SK-N-SH treated with all-trans-retinoic acid at 6 μM for 48 hours (cell line): Measurements from ENCODE around the gene ATRIP.

Source experiments
- ATAC-seq: fragments of 200-7000 bp; cut with Tn5 transposase; 3 replicates; pipeline ENCODE4 v1.9.1; 2020; ENCODE audit warnings: mild to moderate bottlenecking, moderate library complexity
- ESRRG ChIP-seq: fragments of 250-450 bp; sonication (Bioruptor Pico); IDR thresholded peaks from 2 replicates; pipeline ENCODE4 v1.6.1; 2021; ENCODE audit warnings: mild to moderate bottlenecking
- ISL1 ChIP-seq: fragments of 250-450 bp; sonication (Bioruptor Pico); IDR thresholded peaks from 2 replicates; pipeline ENCODE4 v2.1.2; 2022; ENCODE audit warnings: mild to moderate bottlenecking, moderate library complexity
- OSR1 ChIP-seq: fragments of 250-450 bp; sonication (Bioruptor Pico); IDR thresholded peaks from 2 replicates; pipeline ENCODE4 v1.8.0; 2022; ENCODE audit warnings: moderate library complexity, mild to moderate bottlenecking, inconsistent platforms
- PATZ1 ChIP-seq: fragments of 250-450 bp; sonication (Bioruptor Pico); IDR thresholded peaks from 2 replicates; pipeline ENCODE4 v1.8.0; 2020; ENCODE audit warnings: mild to moderate bottlenecking, moderate library complexity, borderline replicate concordance
- PPARA ChIP-seq: fragments of 250-450 bp; sonication (Bioruptor Pico); IDR thresholded peaks from 2 replicates; pipeline ENCODE4 v1.5.0; 2020; ENCODE audit warnings: mild to moderate bottlenecking, borderline replicate concordance
- TOX ChIP-seq: fragments of 250-450 bp; sonication (Bioruptor Pico); IDR thresholded peaks from 2 replicates; pipeline ENCODE4 v1.8.0; 2021; ENCODE audit warnings: mild to moderate bottlenecking, moderate library complexity, borderline replicate concordance
- ZC3H10 ChIP-seq: fragments of 250-450 bp; sonication (Bioruptor Pico); IDR thresholded peaks from 2 replicates; pipeline ENCODE4 v1.5.1; 2021; ENCODE audit warnings: mild to moderate bottlenecking, moderate library complexity
- ZFP3 ChIP-seq: fragments of 250-450 bp; sonication (Bioruptor Pico); IDR thresholded peaks from 2 replicates; pipeline ENCODE4 v1.5.0; 2020; ENCODE audit warnings: mild to moderate bottlenecking, moderate library complexity
- ZNF565 ChIP-seq: fragments of 450-650 bp; formaldehyde crosslinking; conservative IDR thresholded peaks from 2 replicates; pipeline ENCODE4 v1.5.0; 2020; ENCODE audit warnings: low read depth, mild to moderate bottlenecking, moderate library complexity
- TF ChIP-seq, protein P1 (sequence below): fragments of 250-450 bp; sonication (Bioruptor Pico); IDR thresholded peaks from 2 replicates; pipeline ENCODE4 v1.8.0; 2021; ENCODE audit warnings: low read depth, mild to moderate bottlenecking, moderate library complexity, borderline replicate concordance
- TF ChIP-seq, protein P2 (sequence below): fragments of 250-450 bp; sonication (Bioruptor Pico); IDR thresholded peaks from 2 replicates; pipeline ENCODE4 v1.5.0; 2020; ENCODE audit warnings: mild to moderate bottlenecking, moderate library complexity
- TF ChIP-seq, protein P3 (sequence below): fragments of 250-450 bp; sonication (Bioruptor Pico); IDR thresholded peaks from 2 replicates; pipeline ENCODE4 v1.5.1; 2021; ENCODE audit warnings: mild to moderate bottlenecking, moderate library complexity
- TF ChIP-seq, protein P4 (sequence below): fragments of 250-450 bp; sonication (Bioruptor Pico); IDR thresholded peaks from 2 replicates; pipeline ENCODE4 v1.5.1; 2020; ENCODE audit warnings: low read depth, mild to moderate bottlenecking, moderate library complexity

ATRIP gene

DNA sequence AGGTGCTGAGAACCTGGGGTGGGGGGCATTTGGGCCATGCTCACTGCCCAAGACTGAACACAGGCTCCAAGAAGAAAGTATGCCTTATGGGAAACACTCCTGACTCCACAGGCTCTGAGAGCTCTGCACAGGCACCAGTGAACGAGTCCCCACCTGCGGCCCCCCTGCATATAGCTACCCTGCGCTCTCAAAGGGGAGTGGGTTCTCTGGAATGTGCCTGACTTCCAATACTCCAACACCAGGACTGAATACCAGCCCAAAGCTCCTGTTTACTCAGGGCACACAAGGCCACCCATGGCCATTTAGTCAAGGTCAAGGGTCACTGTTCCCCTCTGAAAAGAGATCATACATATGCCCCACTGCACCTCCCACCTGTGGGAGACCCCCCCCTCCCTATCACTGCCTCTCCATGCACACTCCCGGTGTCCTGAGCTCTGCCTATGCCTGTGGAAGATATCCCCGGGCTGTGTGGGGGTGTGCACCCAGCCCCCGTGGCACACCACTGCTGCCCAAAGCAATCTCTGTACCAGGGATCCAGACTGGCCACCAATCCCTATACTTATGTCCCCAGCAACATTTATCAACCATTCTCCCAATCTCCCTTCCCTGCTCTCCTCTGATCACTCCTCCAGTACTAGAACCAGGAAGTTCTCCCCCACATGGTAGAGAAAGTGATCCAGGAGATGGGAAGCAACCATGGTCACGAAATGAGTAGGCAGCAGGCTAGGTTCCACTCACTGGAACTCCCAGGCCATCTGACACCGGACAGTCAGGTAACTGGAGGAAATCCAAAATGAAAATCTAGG, 15.1 kb upstream of the ATRIP start:
- TF ChIP-seq ZNF565 (no peak), PATZ1 (CRISPR knock-in tag) (no peak), OSR1 (CRISPR knock-in tag) (no peak), ZC3H10 (CRISPR knock-in tag) (no peak), ISL1 (CRISPR knock-in tag) (no peak), TOX (CRISPR knock-in tag) (no peak), PPARA (no peak), ESRRG (no peak)
- no peak for ATAC-seq

DNA sequence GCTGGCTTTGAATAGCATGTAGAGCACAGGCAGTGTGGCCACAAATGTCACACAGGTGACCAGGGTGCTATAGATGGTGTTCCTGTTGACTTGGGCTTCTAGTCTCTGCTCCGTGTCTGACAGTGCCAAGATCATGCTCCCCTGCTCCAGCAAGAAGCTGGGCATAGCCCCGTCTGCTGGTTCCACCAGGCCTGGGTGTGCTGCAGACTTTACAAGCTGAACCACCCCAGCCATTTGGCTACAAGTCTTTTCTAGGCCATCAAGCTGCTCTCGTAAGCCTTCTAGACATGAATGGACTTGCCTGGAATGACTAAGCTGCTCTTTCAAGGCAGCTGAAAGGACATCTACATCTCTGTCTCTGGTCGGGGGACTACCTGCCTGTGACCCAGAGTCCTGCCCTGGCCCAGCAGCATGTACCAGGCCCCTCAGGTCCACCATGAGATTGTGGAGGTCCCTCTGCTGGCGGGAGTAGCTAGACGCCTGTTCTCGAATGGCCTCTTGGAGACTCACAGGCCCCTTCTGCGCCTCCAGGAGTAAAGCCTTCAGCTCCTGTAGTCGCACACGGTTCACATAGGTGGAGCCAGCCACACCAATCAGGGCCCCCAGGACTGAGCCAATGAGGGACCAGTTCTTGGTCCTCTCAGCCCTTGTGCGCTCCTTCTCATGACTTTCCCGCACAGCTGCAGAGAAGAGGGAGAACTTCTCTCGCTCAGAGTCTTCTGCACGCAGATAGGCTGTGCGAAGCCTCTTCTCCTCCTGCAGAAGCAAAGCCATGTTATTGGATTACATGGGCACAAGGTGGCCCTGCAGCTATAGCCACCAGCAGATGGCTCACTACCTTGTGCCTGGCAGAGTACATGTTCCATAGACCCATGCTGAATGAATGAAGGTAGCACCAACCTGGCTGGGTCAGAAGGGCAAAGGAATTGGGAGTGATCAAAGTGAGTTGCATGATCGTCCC, 13.8 kb upstream of the ATRIP start:
- TF ChIP-seq, protein P1, sequence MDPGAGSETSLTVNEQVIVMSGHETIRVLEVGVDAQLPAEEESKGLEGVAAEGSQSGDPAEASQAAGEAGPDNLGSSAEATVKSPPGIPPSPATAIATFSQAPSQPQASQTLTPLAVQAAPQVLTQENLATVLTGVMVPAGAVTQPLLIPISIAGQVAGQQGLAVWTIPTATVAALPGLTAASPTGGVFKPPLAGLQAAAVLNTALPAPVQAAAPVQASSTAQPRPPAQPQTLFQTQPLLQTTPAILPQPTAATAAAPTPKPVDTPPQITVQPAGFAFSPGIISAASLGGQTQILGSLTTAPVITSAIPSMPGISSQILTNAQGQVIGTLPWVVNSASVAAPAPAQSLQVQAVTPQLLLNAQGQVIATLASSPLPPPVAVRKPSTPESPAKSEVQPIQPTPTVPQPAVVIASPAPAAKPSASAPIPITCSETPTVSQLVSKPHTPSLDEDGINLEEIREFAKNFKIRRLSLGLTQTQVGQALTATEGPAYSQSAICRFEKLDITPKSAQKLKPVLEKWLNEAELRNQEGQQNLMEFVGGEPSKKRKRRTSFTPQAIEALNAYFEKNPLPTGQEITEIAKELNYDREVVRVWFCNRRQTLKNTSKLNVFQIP (CRISPR knock-in tag) = no peak
- TF ChIP-seq, protein P2, sequence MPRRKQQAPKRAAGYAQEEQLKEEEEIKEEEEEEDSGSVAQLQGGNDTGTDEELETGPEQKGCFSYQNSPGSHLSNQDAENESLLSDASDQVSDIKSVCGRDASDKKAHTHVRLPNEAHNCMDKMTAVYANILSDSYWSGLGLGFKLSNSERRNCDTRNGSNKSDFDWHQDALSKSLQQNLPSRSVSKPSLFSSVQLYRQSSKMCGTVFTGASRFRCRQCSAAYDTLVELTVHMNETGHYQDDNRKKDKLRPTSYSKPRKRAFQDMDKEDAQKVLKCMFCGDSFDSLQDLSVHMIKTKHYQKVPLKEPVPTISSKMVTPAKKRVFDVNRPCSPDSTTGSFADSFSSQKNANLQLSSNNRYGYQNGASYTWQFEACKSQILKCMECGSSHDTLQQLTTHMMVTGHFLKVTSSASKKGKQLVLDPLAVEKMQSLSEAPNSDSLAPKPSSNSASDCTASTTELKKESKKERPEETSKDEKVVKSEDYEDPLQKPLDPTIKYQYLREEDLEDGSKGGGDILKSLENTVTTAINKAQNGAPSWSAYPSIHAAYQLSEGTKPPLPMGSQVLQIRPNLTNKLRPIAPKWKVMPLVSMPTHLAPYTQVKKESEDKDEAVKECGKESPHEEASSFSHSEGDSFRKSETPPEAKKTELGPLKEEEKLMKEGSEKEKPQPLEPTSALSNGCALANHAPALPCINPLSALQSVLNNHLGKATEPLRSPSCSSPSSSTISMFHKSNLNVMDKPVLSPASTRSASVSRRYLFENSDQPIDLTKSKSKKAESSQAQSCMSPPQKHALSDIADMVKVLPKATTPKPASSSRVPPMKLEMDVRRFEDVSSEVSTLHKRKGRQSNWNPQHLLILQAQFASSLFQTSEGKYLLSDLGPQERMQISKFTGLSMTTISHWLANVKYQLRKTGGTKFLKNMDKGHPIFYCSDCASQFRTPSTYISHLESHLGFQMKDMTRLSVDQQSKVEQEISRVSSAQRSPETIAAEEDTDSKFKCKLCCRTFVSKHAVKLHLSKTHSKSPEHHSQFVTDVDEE (CRISPR knock-in tag) = no peak
- no peak for TF ChIP-seq PPARA
- TF ChIP-seq, protein P3, sequence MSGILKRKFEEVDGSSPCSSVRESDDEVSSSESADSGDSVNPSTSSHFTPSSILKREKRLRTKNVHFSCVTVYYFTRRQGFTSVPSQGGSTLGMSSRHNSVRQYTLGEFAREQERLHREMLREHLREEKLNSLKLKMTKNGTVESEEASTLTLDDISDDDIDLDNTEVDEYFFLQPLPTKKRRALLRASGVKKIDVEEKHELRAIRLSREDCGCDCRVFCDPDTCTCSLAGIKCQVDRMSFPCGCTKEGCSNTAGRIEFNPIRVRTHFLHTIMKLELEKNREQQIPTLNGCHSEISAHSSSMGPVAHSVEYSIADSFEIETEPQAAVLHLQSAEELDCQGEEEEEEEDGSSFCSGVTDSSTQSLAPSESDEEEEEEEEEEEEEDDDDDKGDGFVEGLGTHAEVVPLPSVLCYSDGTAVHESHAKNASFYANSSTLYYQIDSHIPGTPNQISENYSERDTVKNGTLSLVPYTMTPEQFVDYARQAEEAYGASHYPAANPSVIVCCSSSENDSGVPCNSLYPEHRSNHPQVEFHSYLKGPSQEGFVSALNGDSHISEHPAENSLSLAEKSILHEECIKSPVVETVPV (CRISPR knock-in tag) = no peak
- no peak for TF ChIP-seq OSR1 (CRISPR knock-in tag)
- TF ChIP-seq, protein P4, sequence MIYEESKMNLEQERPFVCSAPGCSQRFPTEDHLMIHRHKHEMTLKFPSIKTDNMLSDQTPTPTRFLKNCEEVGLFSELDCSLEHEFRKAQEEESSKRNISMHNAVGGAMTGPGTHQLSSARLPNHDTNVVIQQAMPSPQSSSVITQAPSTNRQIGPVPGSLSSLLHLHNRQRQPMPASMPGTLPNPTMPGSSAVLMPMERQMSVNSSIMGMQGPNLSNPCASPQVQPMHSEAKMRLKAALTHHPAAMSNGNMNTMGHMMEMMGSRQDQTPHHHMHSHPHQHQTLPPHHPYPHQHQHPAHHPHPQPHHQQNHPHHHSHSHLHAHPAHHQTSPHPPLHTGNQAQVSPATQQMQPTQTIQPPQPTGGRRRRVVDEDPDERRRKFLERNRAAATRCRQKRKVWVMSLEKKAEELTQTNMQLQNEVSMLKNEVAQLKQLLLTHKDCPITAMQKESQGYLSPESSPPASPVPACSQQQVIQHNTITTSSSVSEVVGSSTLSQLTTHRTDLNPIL (CRISPR knock-in tag) = no peak
- no peak for ATAC-seq

- ATAC-seq = no peak
- TF ChIP-seq, protein P2 (CRISPR knock-in tag) = no peak
- no peak for TF ChIP-seq PPARA
- no peak for TF ChIP-seq ZFP3 (CRISPR knock-in tag)
- TF ChIP-seq ZC3H10 (CRISPR knock-in tag) = no peak
- TF ChIP-seq ISL1 (CRISPR knock-in tag) = no peak
Observed at GRCh38 chr3:48433472-48434118, 12.9 kb upstream of the ATRIP start.
